Measurements from ENCODE around the gene PREP.

GRCh38 chr6:105258816-105259215 is 144.1 kb downstream of the PREP start:
- TF ChIP-seq CTCF (IDR thresholded peaks at IDR 0.05) (no peak), POLR2A (IDR thresholded peaks at IDR 0.05) (no peak)
